ENCODE measurements around the gene ALDOB.

Gene ALDOB

DNA sequence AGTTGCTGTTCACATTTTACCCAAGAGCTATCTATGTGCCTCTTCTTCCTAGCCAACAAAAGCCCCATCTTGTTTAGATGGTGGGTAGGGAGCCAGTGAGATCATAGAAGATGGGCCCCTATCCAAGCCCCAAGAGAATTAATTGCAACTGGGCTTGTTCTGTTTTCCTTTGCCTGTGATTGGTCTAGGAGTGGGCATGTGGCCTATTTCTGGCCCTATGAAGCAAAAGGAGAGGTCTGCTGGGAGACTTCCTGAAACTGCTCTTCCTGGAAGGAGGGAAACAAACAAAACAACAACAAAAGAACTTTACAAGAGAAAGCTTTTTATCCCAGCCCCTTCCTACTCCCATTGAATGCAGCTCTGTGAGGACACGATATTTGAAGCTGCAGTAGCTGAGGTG, 32.5 kb upstream of the ALDOB start:
- no peak overlapping the region for H3K4me3 ChIP-seq (ENCODE audit: low read depth, low read length)
- TF ChIP-seq, protein P1, sequence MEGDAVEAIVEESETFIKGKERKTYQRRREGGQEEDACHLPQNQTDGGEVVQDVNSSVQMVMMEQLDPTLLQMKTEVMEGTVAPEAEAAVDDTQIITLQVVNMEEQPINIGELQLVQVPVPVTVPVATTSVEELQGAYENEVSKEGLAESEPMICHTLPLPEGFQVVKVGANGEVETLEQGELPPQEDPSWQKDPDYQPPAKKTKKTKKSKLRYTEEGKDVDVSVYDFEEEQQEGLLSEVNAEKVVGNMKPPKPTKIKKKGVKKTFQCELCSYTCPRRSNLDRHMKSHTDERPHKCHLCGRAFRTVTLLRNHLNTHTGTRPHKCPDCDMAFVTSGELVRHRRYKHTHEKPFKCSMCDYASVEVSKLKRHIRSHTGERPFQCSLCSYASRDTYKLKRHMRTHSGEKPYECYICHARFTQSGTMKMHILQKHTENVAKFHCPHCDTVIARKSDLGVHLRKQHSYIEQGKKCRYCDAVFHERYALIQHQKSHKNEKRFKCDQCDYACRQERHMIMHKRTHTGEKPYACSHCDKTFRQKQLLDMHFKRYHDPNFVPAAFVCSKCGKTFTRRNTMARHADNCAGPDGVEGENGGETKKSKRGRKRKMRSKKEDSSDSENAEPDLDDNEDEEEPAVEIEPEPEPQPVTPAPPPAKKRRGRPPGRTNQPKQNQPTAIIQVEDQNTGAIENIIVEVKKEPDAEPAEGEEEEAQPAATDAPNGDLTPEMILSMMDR (IDR thresholded peaks at IDR 0.05; ENCODE audit: borderline replicate concordance, insufficient read depth, low read depth, low read length), result no peak

GRCh38 chr9:101467690-101468089, 32.1 kb upstream of the ALDOB start:
- no peak overlapping the region for H3K4me3 ChIP-seq (ENCODE audit: low read depth, low read length)

DNA sequence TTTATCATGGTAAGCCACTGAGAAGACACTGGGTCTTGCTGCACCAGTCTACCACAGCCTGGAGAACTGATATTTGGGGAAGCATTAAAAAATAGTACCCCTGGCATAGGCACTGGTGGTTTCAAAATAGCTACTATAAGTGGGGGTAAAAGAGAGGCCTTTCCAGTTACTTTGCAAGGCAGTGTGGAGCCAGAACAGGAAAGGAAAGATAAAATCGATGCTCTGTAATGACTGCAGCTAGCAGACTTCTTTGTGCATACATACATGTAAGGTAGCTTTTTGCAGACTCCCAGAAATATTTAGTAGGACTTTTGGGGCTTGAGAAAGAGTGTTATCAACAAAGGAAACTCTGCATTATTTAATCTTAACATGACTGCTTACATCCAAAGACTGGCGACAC, 31.3 kb upstream of the ALDOB start:
- TF ChIP-seq, protein P1 (IDR thresholded peaks at IDR 0.05; ENCODE audit: borderline replicate concordance, insufficient read depth, low read depth, low read length), result no peak
- H3K4me3 ChIP-seq (ENCODE audit: low read depth, low read length), result no peak overlapping the region

More at GRCh38 chr9:101467690-101468089, 32.1 kb upstream of the ALDOB start:
- TF ChIP-seq, protein P1 (IDR thresholded peaks at IDR 0.05; ENCODE audit: borderline replicate concordance, insufficient read depth, low read depth, low read length), result no peak

GRCh38 chr9:101465326-101465915, 29.8 kb upstream of the ALDOB start:
- TF ChIP-seq, protein P1 (IDR thresholded peaks at IDR 0.05; ENCODE audit: borderline replicate concordance, insufficient read depth, low read depth, low read length), result no peak
- H3K4me3 ChIP-seq (ENCODE audit: low read depth, low read length), result no peak overlapping the region

DNA sequence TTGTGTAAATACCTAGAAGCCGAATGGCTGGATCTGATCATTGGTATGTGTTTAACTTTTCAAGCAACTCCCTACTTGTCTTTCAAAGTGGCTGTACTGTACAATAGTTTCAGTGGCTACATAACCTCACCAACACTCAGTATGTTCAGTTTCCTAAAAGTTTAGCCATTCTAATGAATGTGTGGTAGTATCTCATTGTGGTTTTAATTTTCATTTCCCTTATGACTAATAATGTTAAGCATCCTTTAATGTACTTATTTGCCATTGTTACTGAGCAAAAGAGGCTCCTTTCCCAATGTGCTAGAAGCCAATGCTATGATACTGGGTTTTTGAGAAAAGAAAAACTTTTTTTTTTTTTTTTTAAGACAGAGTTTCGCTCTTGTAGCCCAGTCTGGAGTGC, 27.8 kb upstream of the ALDOB start:
- TF ChIP-seq, protein P1 (IDR thresholded peaks at IDR 0.05; ENCODE audit: borderline replicate concordance, insufficient read depth, low read depth, low read length), result no peak
- no peak overlapping the region for H3K4me3 ChIP-seq (ENCODE audit: low read depth, low read length)

DNA sequence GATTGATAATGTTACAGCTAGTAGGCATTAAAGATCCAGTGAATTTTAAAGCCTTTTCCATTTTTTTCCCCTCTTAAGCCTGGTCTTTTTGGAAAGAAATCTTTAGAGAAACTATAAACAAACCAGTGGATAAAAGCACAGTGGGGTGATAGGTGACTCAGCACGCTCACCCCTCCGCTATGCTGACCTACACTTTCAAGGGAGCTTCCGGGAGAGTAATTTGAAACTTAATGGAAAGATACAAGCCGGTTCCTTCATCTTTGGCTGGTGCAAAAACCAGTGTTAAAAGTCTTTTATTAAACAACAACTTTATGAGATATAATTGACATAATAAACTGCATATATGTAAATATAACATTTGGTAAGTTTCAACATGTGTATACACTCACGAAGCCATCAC, 27.0 kb upstream of the ALDOB start:
- TF ChIP-seq, protein P1 (IDR thresholded peaks at IDR 0.05; ENCODE audit: borderline replicate concordance, insufficient read depth, low read depth, low read length), result no peak
- no peak overlapping the region for H3K4me3 ChIP-seq (ENCODE audit: low read depth, low read length)

- TF ChIP-seq, protein P1 (IDR thresholded peaks at IDR 0.05; ENCODE audit: borderline replicate concordance, insufficient read depth, low read depth, low read length), result no peak
- H3K4me3 ChIP-seq (ENCODE audit: low read depth, low read length), result no peak overlapping the region
Measured at GRCh38 chr9:101460965-101461364, 25.4 kb upstream of the ALDOB start.
